ENCODE results near the gene HMGB4. TPM values are rescaled to one million over a fixed set of nuclear protein-coding genes. Genes with fewer than 3 reads are reported as not detected.

HMGB4 gene
- total RNA-seq: not detected

GRCh38 chr1:33863779-33864178 is at the start of gene HMGB4:
TSS of gene HMGB4 (plus strand) at chr1:33864079. CDS start at chr1:33864192, 113 bp downstream.
- CTCF ChIA-PET: no interaction called here
- POLR2A ChIA-PET: no interaction called here
- peak within 1 kb of the TSS; percentile 43 for H3K27ac Mint-ChIP-seq
- no peak within 1 kb of the TSS for H3K4me3 Mint-ChIP-seq
- DNase-seq: no peak
- H3K36me3 Mint-ChIP-seq (ENCODE audit: low read depth): no peaks in the 10 kb centered on the region
- H3K9me3 Mint-ChIP-seq: no peaks in the 10 kb centered on the region
- no peaks in the 10 kb centered on the region for H3K4me1 Mint-ChIP-seq
- H3K27me3 Mint-ChIP-seq: peaks cover 3% of the 10 kb centered on the region

DNA sequence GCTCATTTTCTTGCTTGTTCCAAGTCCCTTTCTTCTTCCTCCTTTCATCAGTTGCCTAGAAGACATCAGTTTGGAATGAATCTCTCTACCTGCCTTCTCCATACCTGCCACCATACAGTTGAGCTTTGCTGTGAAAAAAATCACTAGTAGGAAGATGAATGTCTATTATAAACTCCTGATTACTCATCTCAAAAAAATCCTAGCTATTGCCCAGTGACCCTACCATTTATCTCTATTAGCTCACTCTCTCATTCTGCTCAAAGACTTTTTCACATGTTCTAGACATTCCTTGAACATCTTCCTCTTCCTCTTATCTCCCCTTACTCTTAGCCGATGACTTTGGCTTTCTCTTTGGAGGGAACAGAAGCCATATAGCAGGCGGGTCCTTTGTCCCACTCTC is 49.7 kb upstream of the HMGB4 start:
- Mint-ChIP-seq H3K4me3 (no peak overlapping the region), H3K27ac (no peak overlapping the region), H3K4me1 (no peaks in the 10 kb centered on the region), H3K9me3 (no peaks in the 10 kb centered on the region), H3K27me3 (peaks cover 8% of the 10 kb centered on the region), H3K36me3 (ENCODE audit: low read depth) (no peaks in the 10 kb centered on the region)
- DNase-seq: no peak
- POLR2A ChIA-PET: no interaction called here
- CTCF ChIA-PET: interaction anchor here (0.5 kb wide), 1 partner anchor 1135 kb away, joined by 3 read pairs; no protein-coding TSS in a partner anchor

DNA sequence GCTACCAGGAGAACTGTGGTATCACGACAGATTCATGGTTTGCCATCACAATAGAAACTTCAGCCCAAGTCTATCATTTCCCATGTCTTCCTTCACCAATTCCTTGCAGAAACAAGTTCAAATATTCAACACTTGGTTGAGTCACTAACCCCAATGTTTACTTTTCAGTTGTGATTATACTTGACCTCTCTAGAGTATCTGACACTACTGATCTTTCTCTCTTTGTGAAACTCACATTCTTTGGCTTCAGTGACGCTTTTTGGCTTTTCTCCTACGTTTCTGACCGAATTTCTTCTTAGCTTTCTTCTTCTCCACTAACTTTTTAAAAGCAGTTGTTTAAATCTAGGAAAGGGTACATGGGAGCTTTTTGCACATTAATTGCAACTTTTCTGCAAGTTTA is 48.8 kb upstream of the HMGB4 start:
- ChIA-PET CTCF (no interaction called here), POLR2A (no interaction called here)
- DNase-seq: no peak
- no peaks in the 10 kb centered on the region for H3K36me3 Mint-ChIP-seq (ENCODE audit: low read depth)
- no peaks in the 10 kb centered on the region for H3K4me1 Mint-ChIP-seq
- no peaks in the 10 kb centered on the region for H3K9me3 Mint-ChIP-seq
- H3K4me3 Mint-ChIP-seq: no peak overlapping the region
- no peak overlapping the region for H3K27ac Mint-ChIP-seq
- peaks cover 8% of the 10 kb centered on the region for H3K27me3 Mint-ChIP-seq

GRCh38 chr1:33818071-33818470 is 45.8 kb upstream of the HMGB4 start:
- no peak for DNase-seq
- ChIA-PET CTCF (no interaction called here), POLR2A (interaction anchor here (0.7 kb wide), 1 partner anchor 16 kb away, joined by 3 read pairs; no protein-coding TSS in a partner anchor)
- no peak overlapping the region for H3K4me3 Mint-ChIP-seq
- H3K27ac Mint-ChIP-seq: no peak overlapping the region
- no peaks in the 10 kb centered on the region for H3K36me3 Mint-ChIP-seq (ENCODE audit: low read depth)
- H3K27me3 Mint-ChIP-seq: peaks cover 8% of the 10 kb centered on the region
- no peaks in the 10 kb centered on the region for H3K9me3 Mint-ChIP-seq
- no peaks in the 10 kb centered on the region for H3K4me1 Mint-ChIP-seq

GRCh38 chr1:33819290-33819912 is 44.5 kb upstream of the HMGB4 start:
- Mint-ChIP-seq H3K36me3 (ENCODE audit: low read depth) (no peaks in the 10 kb centered on the region), H3K4me3 (no peak overlapping the region), H3K9me3 (no peaks in the 10 kb centered on the region), H3K27ac (no peak overlapping the region), H3K27me3 (peaks cover 6% of the 10 kb centered on the region), H3K4me1 (no peaks in the 10 kb centered on the region)
- DNase-seq: no peak
- CTCF ChIA-PET: no interaction called here
- POLR2A ChIA-PET: no interaction called here

- CTCF ChIA-PET: no interaction called here
- no peaks in the 10 kb centered on the region for H3K9me3 Mint-ChIP-seq
- H3K4me1 Mint-ChIP-seq: no peaks in the 10 kb centered on the region
- H3K36me3 Mint-ChIP-seq (ENCODE audit: low read depth): no peaks in the 10 kb centered on the region
- no peak overlapping the region for H3K4me3 Mint-ChIP-seq
- no peak for DNase-seq
- POLR2A ChIA-PET: no interaction called here
- no peak overlapping the region for H3K27ac Mint-ChIP-seq
- peaks cover 3% of the 10 kb centered on the region for H3K27me3 Mint-ChIP-seq
Observed at GRCh38 chr1:33819913-33820311, 44.0 kb upstream of the HMGB4 start.

DNA sequence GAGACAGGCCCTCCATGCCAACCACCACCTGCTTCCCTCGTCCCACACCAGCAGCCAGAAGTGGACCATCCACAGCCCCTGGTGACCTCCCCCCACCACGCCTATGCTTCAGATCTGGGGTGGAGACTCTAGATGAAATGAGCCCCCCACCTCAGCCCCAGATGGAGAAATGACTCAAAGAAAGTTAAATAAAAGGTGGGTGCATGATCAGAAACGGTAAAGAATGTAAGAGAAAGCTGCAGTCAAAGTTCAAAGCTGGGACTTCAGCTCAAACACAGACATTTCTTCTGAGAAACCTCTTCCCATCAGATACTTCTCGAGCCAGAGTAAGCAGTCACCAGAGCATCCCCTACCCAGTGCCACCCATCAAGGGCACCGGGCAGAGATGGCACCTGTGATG is 43.1 kb upstream of the HMGB4 start:
- POLR2A ChIA-PET: no interaction called here
- DNase-seq: no peak
- H3K27ac Mint-ChIP-seq: no peak overlapping the region
- no peak overlapping the region for H3K4me3 Mint-ChIP-seq
- H3K4me1 Mint-ChIP-seq: no peaks in the 10 kb centered on the region
- H3K9me3 Mint-ChIP-seq: no peaks in the 10 kb centered on the region
- CTCF ChIA-PET: no interaction called here
- no peaks in the 10 kb centered on the region for H3K36me3 Mint-ChIP-seq (ENCODE audit: low read depth)
- no peaks in the 10 kb centered on the region for H3K27me3 Mint-ChIP-seq

DNA sequence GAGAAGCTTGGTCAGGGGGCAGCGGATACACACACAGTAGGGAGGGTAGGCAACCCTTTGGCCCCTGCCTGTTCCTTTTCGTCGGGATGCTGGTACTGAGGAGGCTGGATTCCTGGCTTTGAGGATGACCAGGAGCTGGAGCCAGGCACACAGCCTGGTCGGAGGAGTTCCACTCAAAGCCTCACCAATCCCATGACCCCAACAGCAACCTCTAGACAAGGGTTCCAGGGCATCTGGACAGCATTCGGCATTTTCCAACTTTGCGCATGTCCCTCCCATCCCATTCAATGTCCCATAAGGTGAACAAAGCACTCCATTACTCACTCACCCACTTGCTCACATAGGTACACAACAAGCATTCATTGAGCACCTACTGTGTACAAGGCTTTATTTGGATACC is 42.6 kb upstream of the HMGB4 start:
- no peak for DNase-seq
- Mint-ChIP-seq H3K27ac (no peak overlapping the region), H3K4me3 (no peak overlapping the region), H3K4me1 (no peaks in the 10 kb centered on the region), H3K27me3 (no peaks in the 10 kb centered on the region), H3K9me3 (no peaks in the 10 kb centered on the region), H3K36me3 (ENCODE audit: low read depth) (no peaks in the 10 kb centered on the region)
- CTCF ChIA-PET: no interaction called here
- POLR2A ChIA-PET: no interaction called here

DNA sequence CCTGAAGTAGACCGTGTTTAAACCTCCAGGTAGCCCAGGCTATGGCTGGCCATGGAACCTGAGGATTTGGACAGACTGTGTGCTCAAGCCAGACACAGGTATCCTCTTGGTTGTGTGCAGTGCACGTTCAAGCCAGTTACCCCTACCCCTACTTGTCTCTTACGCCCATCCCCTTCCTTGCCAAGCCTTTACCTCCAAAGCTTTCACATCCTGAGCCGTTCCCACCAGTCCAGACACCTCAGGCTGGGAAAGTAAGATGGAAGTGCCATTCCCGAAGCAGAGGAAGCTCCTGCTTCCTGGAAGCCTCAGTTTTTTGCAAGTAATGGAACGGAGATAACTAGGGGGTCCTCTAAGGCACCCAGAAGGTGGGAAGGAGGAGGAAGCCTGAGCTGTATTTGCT is 41.5 kb upstream of the HMGB4 start:
- Mint-ChIP-seq H3K9me3 (no peaks in the 10 kb centered on the region), H3K27ac (no peak overlapping the region), H3K27me3 (no peaks in the 10 kb centered on the region), H3K4me3 (no peak overlapping the region), H3K4me1 (no peaks in the 10 kb centered on the region), H3K36me3 (ENCODE audit: low read depth) (no peaks in the 10 kb centered on the region)
- ChIA-PET POLR2A (no interaction called here), CTCF (interaction anchor here (0.6 kb wide), 1 partner anchor 72 kb away, joined by 3 read pairs; no protein-coding TSS in a partner anchor)
- no peak for DNase-seq

DNA sequence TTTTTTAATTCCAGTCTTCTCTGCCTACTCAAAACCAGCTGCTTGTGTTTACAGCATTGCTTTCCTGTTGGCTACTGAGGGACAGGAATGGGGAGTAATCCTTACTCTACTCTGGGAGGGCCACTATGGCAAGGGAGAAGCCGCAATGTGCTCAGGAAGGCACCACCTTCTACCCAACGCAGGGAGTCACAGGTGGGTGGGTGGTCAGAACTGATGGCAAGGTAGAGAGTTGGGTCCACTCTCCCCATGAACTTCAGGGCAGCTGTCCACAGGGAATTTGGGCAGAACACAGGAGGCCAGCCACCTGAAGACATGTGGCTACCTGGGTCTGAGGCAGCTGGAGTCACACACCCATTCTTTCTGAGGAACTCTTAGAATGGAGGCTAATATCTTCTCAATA is 40.5 kb upstream of the HMGB4 start:
- ChIA-PET POLR2A (no interaction called here), CTCF (no interaction called here)
- H3K4me3 Mint-ChIP-seq: no peak overlapping the region

DNA sequence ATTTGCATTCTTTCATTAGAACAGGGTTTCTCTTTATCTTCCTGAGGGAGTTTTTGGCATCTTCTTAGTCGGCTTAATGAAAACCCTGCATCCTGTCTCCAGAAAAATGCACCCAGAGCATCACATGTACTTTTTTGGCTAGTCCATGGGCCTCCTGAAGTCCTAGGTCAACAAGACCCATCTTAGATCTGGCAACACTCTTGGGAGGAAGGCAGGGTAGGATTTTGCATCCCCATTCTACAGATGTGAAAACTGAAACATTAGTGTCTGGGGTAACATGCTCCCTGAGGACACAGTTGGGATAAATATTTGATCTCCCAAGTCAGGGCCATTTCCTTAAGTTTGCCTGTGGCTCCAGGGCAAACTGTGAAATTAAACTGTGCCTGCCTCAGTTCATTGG is 40.0 kb upstream of the HMGB4 start:
- no peak for DNase-seq
- H3K36me3 Mint-ChIP-seq (ENCODE audit: low read depth): no peaks in the 10 kb centered on the region
- H3K9me3 Mint-ChIP-seq: no peaks in the 10 kb centered on the region
- CTCF ChIA-PET: no interaction called here
- no peaks in the 10 kb centered on the region for H3K27me3 Mint-ChIP-seq
- no peak overlapping the region for H3K27ac Mint-ChIP-seq
- no peak overlapping the region for H3K4me3 Mint-ChIP-seq
- no peaks in the 10 kb centered on the region for H3K4me1 Mint-ChIP-seq
- POLR2A ChIA-PET: no interaction called here

More for the DNA sequence above, 40.5 kb upstream of the HMGB4 start:
- Mint-ChIP-seq H3K4me1 (no peaks in the 10 kb centered on the region), H3K9me3 (no peaks in the 10 kb centered on the region), H3K27ac (no peak overlapping the region), H3K27me3 (no peaks in the 10 kb centered on the region), H3K36me3 (ENCODE audit: low read depth) (no peaks in the 10 kb centered on the region)
- no peak for DNase-seq

GRCh38 chr1:33824321-33824720 is 39.6 kb upstream of the HMGB4 start:
- Mint-ChIP-seq H3K36me3 (ENCODE audit: low read depth) (no peaks in the 10 kb centered on the region), H3K4me3 (no peak overlapping the region), H3K27ac (no peak overlapping the region), H3K9me3 (no peaks in the 10 kb centered on the region), H3K4me1 (no peaks in the 10 kb centered on the region), H3K27me3 (no peaks in the 10 kb centered on the region)
- no peak for DNase-seq
- POLR2A ChIA-PET: no interaction called here
- CTCF ChIA-PET: no interaction called here

DNA sequence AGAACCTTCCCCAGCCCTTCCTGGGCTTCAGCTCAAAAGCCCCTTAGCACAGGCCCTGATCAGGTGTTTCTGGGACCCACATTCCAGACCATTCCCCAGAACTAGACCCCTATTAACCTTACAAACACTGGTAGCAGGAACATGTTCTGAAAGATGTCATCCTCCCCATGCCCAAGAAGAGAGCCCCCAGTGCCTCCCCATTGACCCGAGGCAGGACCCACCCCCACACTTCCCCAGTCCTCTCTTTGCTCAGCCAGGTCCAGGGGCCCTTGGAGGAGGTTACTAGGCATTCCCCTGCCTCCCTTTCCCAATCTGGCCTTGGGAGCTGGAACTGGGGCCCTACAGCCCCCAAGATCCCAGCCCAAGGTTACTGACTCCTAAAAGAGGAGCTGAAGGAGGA is 38.9 kb upstream of the HMGB4 start:
- no peak for DNase-seq
- H3K36me3 Mint-ChIP-seq (ENCODE audit: low read depth): no peaks in the 10 kb centered on the region
- no peaks in the 10 kb centered on the region for H3K27me3 Mint-ChIP-seq
- no peak overlapping the region for H3K4me3 Mint-ChIP-seq
- H3K27ac Mint-ChIP-seq: no peak overlapping the region
- POLR2A ChIA-PET: no interaction called here
- no peaks in the 10 kb centered on the region for H3K9me3 Mint-ChIP-seq
- CTCF ChIA-PET: no interaction called here
- no peaks in the 10 kb centered on the region for H3K4me1 Mint-ChIP-seq

GRCh38 chr1:33825506-33825905 is 38.4 kb upstream of the HMGB4 start:
- H3K27ac Mint-ChIP-seq: no peak overlapping the region
- H3K4me3 Mint-ChIP-seq: no peak overlapping the region
- no peak for DNase-seq
- H3K27me3 Mint-ChIP-seq: no peaks in the 10 kb centered on the region
- no peaks in the 10 kb centered on the region for H3K4me1 Mint-ChIP-seq
- H3K9me3 Mint-ChIP-seq: no peaks in the 10 kb centered on the region
- POLR2A ChIA-PET: no interaction called here
- H3K36me3 Mint-ChIP-seq (ENCODE audit: low read depth): no peaks in the 10 kb centered on the region
- CTCF ChIA-PET: no interaction called here

Data from activated CD4-positive, alpha-beta T cell treated with anti-CD3 and anti-CD28 coated beads, Interleukin-2, amount 10 ng/mL, durations not matched to agents 7 days and 5 days (primary cell).